ENCODE measurements around the gene DDI1. TPM values are rescaled to one million over a fixed set of nuclear protein-coding genes. Genes with fewer than 3 reads are reported as not detected.
A peak's percentile ranks its signal among the peaks of the same experiment; 100 is the strongest.

The DDI1 gene
- total and polyA plus RNA-seq, 2 of the 4 experiments (the other 2 are of a cell fraction) = not detected

GRCh38 chr11:103987629-103988594, 48.5 kb upstream of the DDI1 start:
- Histone ChIP-seq H2AK9ac (replicated peaks; ENCODE audit: low read depth, low read length, poor library complexity) (no peak overlapping the region), H3K27me3 (ENCODE audit: control insufficient read depth, insufficient read depth, low read length) (no peaks in the 10 kb centered on the region; the same call in 1 of the 2 replicates), H3K18ac (ENCODE audit: low read depth, low read length) (peak overlapping the region; percentile 96), H2AK5ac (ENCODE audit: low read depth, low read length) (peak overlapping the region; percentile 27; the same call in 1 of the 2 replicates), H2BK120ac (ENCODE audit: low read depth, low read length) (peak overlapping the region; percentile 88), H3K56ac (ENCODE audit: extremely low read depth, insufficient read depth, low read length) (peak overlapping the region; percentile 53; the same call in 1 of the 2 replicates), H3K9ac (ENCODE audit: low read depth, low read length) (no peak overlapping the region), H3K4me3 (ENCODE audit: insufficient read depth, low read depth, low read length) (no peak overlapping the region), H3K36me3 (ENCODE audit: control insufficient read depth, insufficient read depth, low read length) (no peaks in the 10 kb centered on the region), H3K4ac (ENCODE audit: low read depth, low read length) (peak overlapping the region; percentile 83), H4K20me1 (ENCODE audit: insufficient read depth, low read length) (no peaks in the 10 kb centered on the region), H2BK15ac (ENCODE audit: low read depth, low read length) (peak overlapping the region; percentile 85; the same call in 2 of the 3 replicates), H2BK5ac (ENCODE audit: low read depth, low read length, poor library complexity, severe bottlenecking) (peak overlapping the region; percentile 53), H4K8ac (ENCODE audit: low read depth in 2 of 2, low read length in 2 of 2) (peak overlapping the region; percentile 24 to 84; a peak in 2 of 4 replicates), H4K91ac (ENCODE audit: insufficient read depth, low read depth, low read length) (peak overlapping the region; percentile 77), H3K4me1 (ENCODE audit: control insufficient read depth, insufficient read depth, low read length) (peaks cover 11% of the 10 kb centered on the region), H3K27ac (ENCODE audit: insufficient read depth, low read length) (peak overlapping the region; percentile 92; the same call in 1 of the 2 replicates), H3K14ac (replicated peaks; ENCODE audit: low read depth, low read length) (peak overlapping the region; percentile 74), H3K23ac (ENCODE audit: low read depth, low read length) (no peak overlapping the region), H2AFZ (replicated peaks; ENCODE audit: low read length, poor library complexity) (no peak overlapping the region), H3K9me1 (ENCODE audit: insufficient read depth, low read length) (no peaks in the 10 kb centered on the region), H4K5ac (ENCODE audit: low read depth, low read length) (peak overlapping the region; percentile 94), H3K79me1 (ENCODE audit: low read depth in 1 of 2, low read length in 2 of 2) (no peaks in the 10 kb centered on the region), H2BK20ac (ENCODE audit: low read depth, low read length) (peak overlapping the region; percentile 73), H3K9me3 (ENCODE audit: control insufficient read depth, insufficient read depth, low read length) (no peaks in the 10 kb centered on the region), H3K4me2 (ENCODE audit: low read depth, low read length) (peak overlapping the region; percentile 20)
- WGBS, 2 experiments (ENCODE audit: extremely low coverage in 2 of 2, insufficient read length in 1 of 2) = 77% methylated on average over 2 of the region's 9 CpGs; no CpG with 5 or more reads in 1 of the 2 experiments
- ATAC-seq (ENCODE audit: low read depth) (peak; percentile 81), DNase-seq (peak; percentile 17)
- in situ Hi-C loops (cut with MboI; ENCODE audit: low sequenced_read_pairs) (no loop called here), intact Hi-C loops (cut with micrococcal nuclease) (no loop called here), dilution Hi-C loops (cut with HindIII; ENCODE audit: low sequenced_read_pairs, unreplicated experiment) (no loop called here)
- ChIA-PET POLR2A (ENCODE audit: unreplicated experiment) (no interaction called here), CTCF (interaction anchor here (1.0 to 1.5 kb wide), 3 partner anchors 9 to 417 kb away, joined by 3 to 6 read pairs (median 3); partner anchors contain the start of gene PDGFD)
- no TSS peak for BruUV-seq (replicated peaks)
- TF ChIP-seq ELK1 (IDR thresholded peaks at IDR 0.05; ENCODE audit: borderline replicate concordance, low read depth, low read length) = no peak
- TF ChIP-seq MAFK (IDR thresholded peaks at IDR 0.05; ENCODE audit: low read depth, low read length) = peak; percentile 80
- no peak for TF ChIP-seq MAZ (IDR thresholded peaks at IDR 0.05; ENCODE audit: borderline replicate concordance, low read depth, low read length)
- no peak for TF ChIP-seq POLR2A (IDR thresholded peaks at IDR 0.05; ENCODE audit: low read depth, low read length)
- no peak for TF ChIP-seq CTCF (conservative IDR thresholded peaks at IDR 0.05; ENCODE audit: low read depth, low read length)
- no peak for TF ChIP-seq CEBPB (IDR thresholded peaks at IDR 0.05; ENCODE audit: low read depth, low read length)
- TF ChIP-seq RAD21 (IDR thresholded peaks at IDR 0.05; ENCODE audit: low read length) = no peak
- TF ChIP-seq RCOR1 (IDR thresholded peaks at IDR 0.05; ENCODE audit: insufficient replicate concordance, low read length) = no peak

Data from IMR-90 (cell line).